PFSK-1 (cell line): Measurements from ENCODE around the gene DRD4.

Source experiments
- FOXP2 ChIP-seq: optimal IDR thresholded peaks from 2 replicates; pipeline ENCODE3; 2011; ENCODE audit warnings: borderline replicate concordance, control low read depth, inconsistent platforms; ENCODE audit not compliant: insufficient read depth; ENCODE audit errors: extremely low read length, extremely low read depth
- POLR2AphosphoS5 ChIP-seq: IDR thresholded peaks from 2 replicates; pipeline ENCODE4 v1.6.1; 2012; ENCODE audit warnings: low read depth, mild to moderate bottlenecking, control low read depth, low read length, moderate library complexity
- REST ChIP-seq, 2 experiments: IDR thresholded peaks; 2 replicates each; pipeline versions ENCODE4 v1.6.1 to v1.8.0; 2011 to 2012; ENCODE audit warnings: low read depth in 2 of 2, low read length in 2 of 2, control low read depth in 1 of 2, inconsistent platforms in 1 of 2, mild to moderate bottlenecking in 1 of 2, moderate library complexity in 1 of 2; ENCODE audit not compliant: insufficient read depth in 1 of 2
- SIN3A ChIP-seq: IDR thresholded peaks from 2 replicates; pipeline ENCODE4 v1.6.1; 2012; ENCODE audit warnings: mild to moderate bottlenecking, low read length, moderate library complexity, borderline replicate concordance; ENCODE audit not compliant: insufficient read depth

- TF ChIP-seq SIN3A = no peak
- no peak for TF ChIP-seq REST (IDR thresholded peaks at IDR 0.05; ENCODE audit: insufficient read depth in 1 of 2, low read depth in 2 of 2, low read length in 2 of 2)
- no peak for TF ChIP-seq POLR2AphosphoS5
- no peak for TF ChIP-seq FOXP2
Measured at GRCh38 chr11:655036-655726, 18.1 kb downstream of the DRD4 start.
